HG02885 (cell line): Measurements from ENCODE around the gene ARFRP1.
"Not testable (repeated sequence)": the region's sequence is repeated elsewhere in the genome, so short reads cannot be mapped to it uniquely, and the experiment has no call there.

Experiments
- ATAC-seq: cut with Tn5 transposase; IDR thresholded peaks from one replicate; pipeline ENCODE4 v1.9.1; 2021; ENCODE audit warnings: mild to moderate bottlenecking; ENCODE audit not compliant: unreplicated experiment, poor library complexity

ARFRP1 gene

DNA sequence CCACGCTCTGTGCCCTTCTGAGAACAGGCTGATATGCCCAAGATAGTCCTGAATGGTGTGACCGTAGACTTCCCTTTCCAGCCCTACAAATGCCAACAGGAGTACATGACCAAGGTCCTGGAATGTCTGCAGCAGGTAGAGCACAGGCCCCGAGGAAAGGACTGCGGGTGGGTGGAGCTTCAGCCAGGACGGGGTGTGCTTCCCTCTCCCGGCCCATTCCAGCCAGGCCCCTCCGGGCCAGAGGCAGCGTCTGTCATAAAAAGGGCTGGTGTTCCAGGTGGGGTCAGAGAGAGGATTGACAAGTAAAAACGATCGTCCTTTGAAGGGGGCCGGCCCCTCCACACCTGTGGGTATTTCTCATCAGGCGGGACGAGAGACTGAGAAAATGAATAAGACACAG is 48.4 kb downstream of the ARFRP1 start:
- no peak for ATAC-seq

DNA sequence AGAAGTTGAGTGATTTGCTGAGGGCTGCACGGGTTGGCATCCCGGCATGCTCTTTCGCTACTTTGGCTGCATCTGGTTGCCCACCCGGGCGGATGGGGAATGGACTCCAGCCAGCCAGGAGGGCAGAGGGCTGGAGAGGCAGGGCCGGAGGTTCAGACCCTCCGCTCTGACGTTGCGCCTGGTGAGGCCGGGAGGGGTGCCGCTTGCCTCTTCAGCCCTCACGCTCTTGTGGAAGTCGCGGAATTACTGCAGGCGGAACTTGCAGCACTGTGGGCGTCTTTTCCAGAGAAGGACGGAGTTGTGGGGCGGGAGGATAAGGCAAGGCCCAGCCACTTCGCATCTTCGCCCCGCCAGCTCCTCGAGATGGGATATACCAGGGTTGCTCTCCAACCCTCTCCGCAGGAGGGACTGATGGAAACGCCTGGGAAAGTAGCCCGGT is 49.0 kb downstream of the ARFRP1 start:
- ATAC-seq: peak; percentile 36

DNA sequence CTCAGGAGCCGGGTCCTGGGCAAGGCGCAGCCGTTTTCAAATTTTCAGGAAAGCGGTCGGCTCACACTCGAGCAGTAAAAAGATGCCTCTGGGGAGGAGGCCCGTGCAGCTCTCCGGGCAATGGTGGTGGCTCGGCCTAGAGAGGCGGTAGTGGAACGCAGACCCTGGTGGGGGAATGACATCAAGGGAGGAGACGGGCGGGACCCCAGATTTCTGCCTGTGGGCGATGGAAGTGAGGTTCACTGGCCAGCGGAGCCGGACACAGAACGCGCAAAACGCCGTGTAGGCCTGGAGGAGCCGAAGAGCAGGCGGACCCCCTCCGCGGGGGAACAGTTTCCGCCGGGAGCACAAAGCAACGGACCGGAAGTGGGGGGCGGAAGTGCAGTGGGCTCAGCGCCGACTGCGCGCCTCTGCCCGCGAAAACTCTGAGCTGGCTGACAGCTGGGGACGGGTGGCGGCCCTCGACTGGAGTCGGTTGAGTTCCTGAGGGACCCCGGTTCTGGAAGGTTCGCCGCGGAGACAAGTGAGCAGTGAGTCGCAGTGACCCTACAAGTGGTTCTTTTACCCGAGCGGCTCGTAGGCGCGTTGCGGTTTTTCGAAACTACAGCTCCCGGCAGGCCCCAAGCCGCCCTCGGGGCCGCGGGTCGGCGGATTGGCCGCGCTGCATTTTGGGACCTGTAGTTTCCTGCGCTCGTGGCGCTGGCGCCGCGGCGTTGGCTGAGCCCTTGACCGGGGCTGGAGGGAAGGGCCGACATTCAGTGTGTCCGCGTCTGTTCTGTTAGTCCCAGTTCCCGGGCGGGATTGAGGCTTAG is 49.6 kb downstream of the ARFRP1 start, which contains the start of gene RTEL1:
RTEL1 (plus strand) TSS at position 376 of the 812 bp plus-strand sequence. CDS start 1,091 bp downstream, outside the sequence.
- peak; percentile 86 for ATAC-seq

GRCh38 chr20:63657260-63657936 is 50.4 kb downstream of the ARFRP1 start:
- ATAC-seq: peak; percentile 5

DNA sequence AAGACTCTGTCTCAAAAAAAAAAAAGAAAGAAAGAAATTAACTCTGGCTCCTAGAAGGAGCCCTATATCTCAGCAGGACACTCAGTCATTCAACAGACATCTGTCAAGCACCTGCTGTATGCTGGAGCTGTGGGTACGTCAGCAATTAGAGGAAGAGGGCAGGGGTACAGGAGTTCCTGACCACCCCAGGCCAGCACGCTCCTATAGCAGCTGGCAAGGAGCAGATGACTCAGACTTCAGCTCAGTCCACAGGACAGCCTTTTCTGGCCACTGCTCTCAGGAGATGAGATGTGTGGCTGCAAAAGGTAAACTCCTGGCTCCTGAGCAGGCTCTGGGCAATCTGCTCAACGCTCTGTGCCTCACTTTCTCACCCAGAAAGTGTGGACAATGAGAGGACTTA is 51.3 kb downstream of the ARFRP1 start:
- ATAC-seq: no peak

- no peak for ATAC-seq
Observed at GRCh38 chr20:63655249-63655648, 52.5 kb downstream of the ARFRP1 start.

DNA sequence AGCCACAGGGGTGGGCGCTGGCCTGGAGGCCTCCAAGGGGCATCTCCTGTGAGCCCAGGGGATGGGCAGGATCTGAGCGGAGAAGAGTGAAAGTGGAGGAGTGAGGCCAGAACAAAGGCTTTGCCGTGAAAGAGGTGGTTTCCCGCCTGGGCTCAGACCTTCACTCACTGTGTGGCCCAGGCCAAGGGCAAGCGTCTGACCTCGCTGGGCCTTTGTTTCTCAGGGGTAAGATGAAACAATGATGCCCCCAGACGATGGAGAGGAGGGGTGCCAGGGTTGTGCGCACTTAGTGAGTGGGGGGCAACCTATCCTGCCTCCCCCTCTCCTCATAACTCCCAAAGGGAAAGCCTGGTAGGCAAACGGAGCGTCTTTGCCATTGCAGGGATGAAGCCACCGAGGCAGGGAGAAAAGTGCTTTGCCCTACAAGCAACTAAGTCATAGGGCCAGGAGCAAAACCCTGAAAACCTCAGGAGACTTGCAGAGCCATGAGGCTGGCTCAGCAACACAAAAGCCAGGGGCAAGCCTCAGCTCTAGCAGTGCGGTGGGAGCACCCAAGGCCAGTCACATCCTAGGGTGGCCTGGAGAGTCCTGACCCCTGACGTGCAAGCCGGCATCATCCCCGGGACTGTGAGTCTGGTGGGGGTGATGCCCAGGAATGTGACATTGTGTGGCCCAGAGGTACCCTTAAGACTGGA is 53.7 kb downstream of the ARFRP1 start:
- ATAC-seq: no peak

DNA sequence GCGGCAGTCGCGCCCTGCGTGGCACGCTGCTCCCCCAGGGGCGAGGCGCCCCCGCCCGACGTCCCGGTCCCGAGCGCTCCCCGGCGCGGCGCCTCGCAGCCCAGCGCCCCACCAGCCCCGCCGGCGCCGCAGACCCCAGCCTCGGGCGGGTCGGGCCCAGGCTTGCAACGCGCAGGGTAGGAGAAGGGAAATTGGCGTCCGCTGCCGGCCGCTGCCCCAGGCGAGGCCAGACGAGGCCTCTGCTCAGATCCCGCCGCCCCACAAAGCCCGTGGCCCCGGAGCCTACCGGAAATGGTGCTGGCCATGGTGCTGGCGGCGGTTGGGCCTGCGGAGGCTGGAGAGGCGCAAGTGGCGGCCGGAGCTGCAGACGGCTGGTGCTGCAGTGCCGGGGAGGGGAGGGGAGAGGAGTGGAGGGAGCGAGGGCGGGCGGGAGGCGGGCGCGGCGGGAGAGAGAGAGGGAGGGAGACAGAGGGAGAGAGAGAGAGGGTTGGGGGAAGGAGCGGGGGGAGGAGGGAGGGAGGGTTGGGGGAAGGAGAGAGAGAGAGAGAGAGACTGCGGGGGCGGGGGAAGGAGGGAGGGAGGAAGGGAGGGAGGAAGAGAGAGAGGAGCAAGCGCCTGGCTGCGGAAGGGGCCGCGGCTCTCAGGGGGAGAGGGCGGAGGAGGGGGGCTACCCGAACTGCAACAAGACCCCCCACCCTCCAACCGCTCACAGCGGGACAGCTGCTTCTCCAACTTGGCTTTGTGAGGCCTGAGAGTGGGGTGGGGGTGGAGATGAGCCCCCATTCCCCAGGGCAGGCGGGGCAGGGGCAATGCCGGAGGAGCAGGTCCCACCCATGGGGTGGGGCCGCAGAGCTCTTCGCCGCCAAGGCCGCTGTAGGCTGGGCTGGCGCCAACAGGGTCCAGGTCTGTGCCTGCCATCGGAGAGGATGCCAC is 54.5 kb downstream of the ARFRP1 start, which contains the start of gene STMN3:
STMN3 (minus strand) TSS at position 384 of the 933 bp plus-strand sequence; CDS start at position 305, 79 bp downstream.
- ATAC-seq: no peak

DNA sequence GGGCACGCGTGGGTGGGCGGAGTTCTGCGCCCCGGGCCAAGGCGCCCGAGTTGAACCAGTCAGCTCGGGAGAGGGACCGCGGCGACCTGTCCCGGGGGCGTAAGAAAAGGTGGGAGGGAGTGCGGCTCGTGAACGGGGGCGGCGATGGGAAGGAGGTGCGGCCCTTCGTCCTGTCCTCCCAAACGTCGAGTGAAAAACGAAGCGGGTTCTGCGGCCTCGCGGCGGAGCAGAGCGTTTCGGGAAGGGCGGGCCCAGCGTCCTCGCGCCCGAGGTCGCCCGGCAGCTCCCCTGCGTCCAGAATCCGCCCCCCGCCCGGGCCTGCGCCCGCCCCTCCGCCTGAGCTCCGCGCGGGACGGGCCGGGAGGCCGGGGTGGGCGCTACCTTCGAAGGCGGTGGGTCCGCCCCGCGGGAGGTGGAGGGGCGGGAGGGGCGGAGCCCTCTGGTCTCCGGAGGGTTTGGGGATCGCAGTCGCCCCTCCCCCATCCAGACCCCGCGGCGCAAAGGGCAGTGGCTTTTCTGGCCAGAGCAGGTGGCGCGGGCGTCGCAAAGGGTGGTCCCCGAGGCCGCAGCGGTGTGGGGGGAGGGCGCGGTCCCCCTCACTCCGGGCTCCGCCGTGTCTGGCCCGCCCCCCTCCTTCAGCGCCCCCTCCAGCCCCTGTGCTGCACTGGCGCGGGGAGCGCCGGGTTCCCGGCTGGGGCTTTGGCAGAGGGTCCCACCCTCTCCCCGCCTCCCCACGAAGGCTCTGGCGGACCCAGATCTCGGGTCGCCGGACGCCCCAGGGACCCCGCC is 55.4 kb downstream of the ARFRP1 start:
- no peak for ATAC-seq

DNA sequence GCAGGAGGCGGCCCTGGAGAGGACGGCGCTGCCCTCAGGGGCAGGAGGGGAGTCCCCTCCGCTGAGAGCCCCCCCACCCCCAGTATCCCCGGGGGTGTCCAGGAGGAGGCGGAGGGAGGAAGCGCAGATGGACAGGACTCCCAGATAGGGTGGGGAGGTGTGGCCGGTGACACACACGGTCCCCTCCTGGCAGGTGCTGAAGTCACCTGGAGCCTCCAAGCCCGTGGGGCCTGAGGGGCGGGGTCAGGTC is 55.9 kb downstream of the ARFRP1 start:
- ATAC-seq: no peak

- ATAC-seq: not testable (repeated sequence)
Observed at GRCh38 chr20:63650486-63650885, 57.3 kb downstream of the ARFRP1 start.

DNA sequence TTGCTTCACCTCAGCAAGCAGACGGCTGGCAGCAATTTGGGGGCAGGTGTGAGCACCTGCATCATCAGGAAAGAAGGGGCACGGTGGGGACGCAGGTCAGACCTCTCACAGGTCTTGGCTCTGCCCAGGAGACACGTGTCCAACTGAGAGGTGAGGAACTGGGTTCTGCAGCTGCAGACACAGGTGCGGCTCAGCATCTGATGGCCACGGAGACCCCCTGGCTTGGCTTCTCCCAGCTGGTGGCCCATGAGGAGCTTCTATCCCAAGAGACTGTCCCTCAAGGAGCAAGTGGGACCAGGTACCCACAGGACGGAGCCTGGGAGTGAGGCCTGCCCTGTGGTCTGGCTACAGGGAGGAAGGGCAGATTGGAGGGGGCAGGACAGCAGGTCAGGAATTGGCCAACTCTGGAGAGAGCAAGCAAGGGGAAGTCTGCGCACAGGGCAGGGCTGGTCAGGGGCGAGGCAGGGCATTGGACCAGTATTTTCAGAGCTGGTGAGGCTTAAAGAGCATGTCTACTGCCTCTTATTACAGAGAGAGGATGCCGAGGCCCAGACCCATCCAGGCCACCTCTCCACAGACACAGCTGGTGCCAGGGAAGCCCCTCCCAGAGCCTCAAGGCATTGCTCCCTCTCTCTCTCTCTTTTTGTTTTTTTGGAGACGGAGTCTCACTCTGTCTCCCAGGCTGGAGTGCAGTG is 58.7 kb downstream of the ARFRP1 start:
- no peak for ATAC-seq
